Panc1 (cell line): ENCODE measurements around the gene DNASE1L1. TPM values are rescaled to one million over a fixed set of nuclear protein-coding genes. Genes with fewer than 3 reads are reported as not detected.

Experiments used
- ATAC-seq: fragments of 200-7000 bp; cut with Tn5 transposase; 2 replicates; pipeline ENCODE4 v1.9.1; 2020; ENCODE audit warnings: mild to moderate bottlenecking, moderate library complexity
- BruUV-seq: library from RNA; stranded (reverse); fragments of 400-500 nt; replicated peaks from 2 replicates; lab custom pipeline; 2021; lab: Mats Ljungman, UMichigan
- CTCF ChIA-PET: fragments of 300-600 bp; sonication (Branson Sonifier 250); formaldehyde crosslinking; loops from one replicate; lab custom pipeline; 2022; ENCODE audit warnings: antibody characterized with exemption; lab: Charles Lee
- POLR2A ChIA-PET: fragments of 300-600 bp; sonication (Branson Sonifier 250); formaldehyde crosslinking; loops from one replicate; lab custom pipeline; 2022; ENCODE audit warnings: antibody characterized with exemption; lab: Charles Lee
- DNase-seq: peaks from one replicate; pipeline ENCODE4 v3.0.0-alpha.2; 2010; ENCODE audit warnings: low read depth, low spot score
- H3K27ac ChIP-seq: 2 replicates; pipeline ENCODE4 v1.5.1; 2011; ENCODE audit warnings: mild to moderate bottlenecking, low read length, inconsistent platforms
- H3K27me3 ChIP-seq: fragments of 200-500 bp; sonication (Bioruptor generic); 2 replicates; pipeline ENCODE4 v1.6.0; 2014; ENCODE audit warnings: low read length, inconsistent platforms; ENCODE audit not compliant: control insufficient read depth, insufficient read depth
- H3K36me3 ChIP-seq: fragments of 200-500 bp; sonication (Bioruptor generic); 2 replicates; pipeline ENCODE4 v1.5.1; 2014; ENCODE audit warnings: inconsistent platforms, mild to moderate bottlenecking, low read length, moderate library complexity; ENCODE audit not compliant: control insufficient read depth, insufficient read depth
- H3K4me1 ChIP-seq: 2 replicates; pipeline ENCODE4 v1.5.1; 2011; ENCODE audit warnings: inconsistent platforms, mild to moderate bottlenecking, low read length, moderate library complexity; ENCODE audit not compliant: control insufficient read depth, insufficient read depth
- H3K4me3 ChIP-seq, 2 experiments: 2 replicates each; pipeline ENCODE4 v1.5.1; 2011 to 2012; ENCODE audit warnings: low read depth in 2 of 2, low read length in 2 of 2, mild to moderate bottlenecking in 2 of 2, inconsistent platforms in 1 of 2, moderate library complexity in 1 of 2
- H3K9me3 ChIP-seq: fragments of 200-500 bp; sonication (Bioruptor generic); 2 replicates; pipeline ENCODE4 v1.5.1; 2014; ENCODE audit warnings: low read depth, mild to moderate bottlenecking, inconsistent platforms, low read length, moderate library complexity; ENCODE audit not compliant: control insufficient read depth, insufficient read depth
- POLR2AphosphoS5 ChIP-seq: IDR thresholded peaks from 2 replicates; pipeline ENCODE4 v1.6.1; 2012; ENCODE audit warnings: mild to moderate bottlenecking, low read depth, low read length, moderate library complexity
- SIN3A ChIP-seq: IDR thresholded peaks from 2 replicates; pipeline ENCODE4 v1.6.1; 2012; ENCODE audit warnings: low read depth, mild to moderate bottlenecking, low read length, moderate library complexity, borderline replicate concordance; ENCODE audit not compliant: insufficient read depth
- TCF7L2 ChIP-seq: IDR thresholded peaks from 2 replicates; pipeline ENCODE4 v1.6.1; 2011; ENCODE audit warnings: mild to moderate bottlenecking, low read depth, low read length, inconsistent platforms
- in situ Hi-C: cut with HindIII; loops from 2 replicates; pipeline ENCODE4 v1.10.0; 2016; ENCODE audit warnings: low sequenced_read_pairs, low pct_unique_long_range_greater_than_20kb
- intact Hi-C: fragments of 100-400 bp; cut with micrococcal nuclease; formaldehyde crosslinking; loops from one replicate; pipeline ENCODE4 v1.10.0; 2022; ENCODE audit not compliant: unreplicated experiment
- total RNA-seq: library from RNA; stranded (reverse); gene quantifications from one replicate; pipeline ENCODE4 v1.2.1, GENCODE V29; 2021; ENCODE audit not compliant: unreplicated experiment
- TF ChIP-seq, protein P1 (sequence below): fragments of 450-650 bp; IDR thresholded peaks from 2 replicates; pipeline ENCODE4 v1.5.1; 2017; ENCODE audit warnings: mild to moderate bottlenecking
- TF ChIP-seq, protein P2 (sequence below), 2 experiments: IDR thresholded peaks; 2 replicates each; pipeline ENCODE4 v1.6.1; 2011 to 2012; ENCODE audit warnings: low read depth in 2 of 2, control low read depth in 1 of 2, low read length in 1 of 2, mild to moderate bottlenecking in 1 of 2, moderate library complexity in 1 of 2; ENCODE audit not compliant: insufficient read depth in 1 of 2

DNASE1L1 gene
- total RNA-seq, 1 experiment from 2014 or later, result 60.4 TPM

DNA sequence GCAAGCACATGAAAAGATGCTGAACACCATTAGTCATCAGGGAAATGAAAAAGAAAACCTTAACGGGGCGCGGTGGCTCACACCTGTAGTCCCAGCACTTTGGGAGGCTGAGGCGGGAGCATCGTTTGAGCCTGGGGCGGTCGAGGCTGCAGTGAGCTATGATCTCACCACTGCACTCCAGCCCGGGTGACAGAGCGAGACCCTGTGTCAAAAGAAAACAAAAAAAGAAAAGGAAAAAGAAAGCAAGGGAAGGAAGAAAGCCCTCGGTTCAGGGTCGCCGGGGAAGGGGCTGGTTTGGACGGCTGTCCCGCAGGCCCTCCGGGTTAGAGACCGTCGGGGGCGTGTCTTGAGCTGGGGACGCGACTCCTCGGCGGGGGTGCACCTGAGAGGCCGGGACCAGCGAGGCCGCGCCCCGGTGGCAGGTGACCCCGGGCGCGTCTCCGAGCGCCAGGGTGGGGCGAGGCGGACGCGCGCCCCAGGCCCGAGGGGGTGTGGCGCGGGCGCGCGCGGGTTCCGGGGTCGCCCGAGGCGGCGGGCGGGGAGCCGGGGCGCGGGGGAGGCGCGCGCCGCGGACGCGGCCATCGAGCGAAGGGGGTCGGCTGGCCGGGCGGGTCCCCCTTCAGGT lies 48.5 kb upstream of the DNASE1L1 start:
- POLR2A ChIA-PET, result interaction anchor here (0.6 kb wide), 1 partner anchor 270 kb away, joined by 4 read pairs; no protein-coding TSS in a partner anchor
- no TSS peak for BruUV-seq
- peak; percentile 62 for ATAC-seq

DNA sequence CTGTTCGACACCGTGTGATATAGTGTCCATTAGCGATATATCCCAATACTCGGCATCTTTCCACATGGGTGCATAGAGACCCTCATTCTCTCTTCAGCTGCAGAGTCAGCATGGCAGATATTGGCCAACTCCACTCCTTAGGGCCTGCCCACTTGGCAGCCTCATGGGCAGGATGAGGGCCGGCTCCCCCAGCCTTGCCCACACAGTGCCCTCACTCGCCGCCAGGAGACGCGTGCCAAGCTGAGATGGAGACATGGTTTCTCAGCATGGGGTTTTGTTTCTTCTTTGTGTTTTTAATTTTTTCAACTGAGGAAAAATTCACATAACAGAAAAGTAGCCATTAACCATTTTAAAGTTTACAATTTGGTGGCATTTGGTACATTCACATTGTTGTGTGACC lies 43.8 kb upstream of the DNASE1L1 start:
- no peaks in the 10 kb centered on the region for H3K9me3 ChIP-seq
- in situ Hi-C loops, result no loop called here
- DNase-seq (no peak), ATAC-seq (no peak)
- POLR2A ChIA-PET, result no interaction called here
- no peaks in the 10 kb centered on the region for H3K27me3 ChIP-seq
- H3K4me3 ChIP-seq, result no peak overlapping the region
- no peaks in the 10 kb centered on the region for H3K4me1 ChIP-seq
- peaks cover 2% of the 10 kb centered on the region; the same call in 1 of the 2 replicates for H3K36me3 ChIP-seq
- no peak overlapping the region for H3K27ac ChIP-seq
- CTCF ChIA-PET, result no interaction called here
- intact Hi-C loops, result no loop called here
- TF ChIP-seq POLR2AphosphoS5 (no peak), TCF7L2 (no peak), SIN3A (no peak)
- TF ChIP-seq, protein P1, sequence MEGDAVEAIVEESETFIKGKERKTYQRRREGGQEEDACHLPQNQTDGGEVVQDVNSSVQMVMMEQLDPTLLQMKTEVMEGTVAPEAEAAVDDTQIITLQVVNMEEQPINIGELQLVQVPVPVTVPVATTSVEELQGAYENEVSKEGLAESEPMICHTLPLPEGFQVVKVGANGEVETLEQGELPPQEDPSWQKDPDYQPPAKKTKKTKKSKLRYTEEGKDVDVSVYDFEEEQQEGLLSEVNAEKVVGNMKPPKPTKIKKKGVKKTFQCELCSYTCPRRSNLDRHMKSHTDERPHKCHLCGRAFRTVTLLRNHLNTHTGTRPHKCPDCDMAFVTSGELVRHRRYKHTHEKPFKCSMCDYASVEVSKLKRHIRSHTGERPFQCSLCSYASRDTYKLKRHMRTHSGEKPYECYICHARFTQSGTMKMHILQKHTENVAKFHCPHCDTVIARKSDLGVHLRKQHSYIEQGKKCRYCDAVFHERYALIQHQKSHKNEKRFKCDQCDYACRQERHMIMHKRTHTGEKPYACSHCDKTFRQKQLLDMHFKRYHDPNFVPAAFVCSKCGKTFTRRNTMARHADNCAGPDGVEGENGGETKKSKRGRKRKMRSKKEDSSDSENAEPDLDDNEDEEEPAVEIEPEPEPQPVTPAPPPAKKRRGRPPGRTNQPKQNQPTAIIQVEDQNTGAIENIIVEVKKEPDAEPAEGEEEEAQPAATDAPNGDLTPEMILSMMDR, result no peak
- TF ChIP-seq, protein P2, sequence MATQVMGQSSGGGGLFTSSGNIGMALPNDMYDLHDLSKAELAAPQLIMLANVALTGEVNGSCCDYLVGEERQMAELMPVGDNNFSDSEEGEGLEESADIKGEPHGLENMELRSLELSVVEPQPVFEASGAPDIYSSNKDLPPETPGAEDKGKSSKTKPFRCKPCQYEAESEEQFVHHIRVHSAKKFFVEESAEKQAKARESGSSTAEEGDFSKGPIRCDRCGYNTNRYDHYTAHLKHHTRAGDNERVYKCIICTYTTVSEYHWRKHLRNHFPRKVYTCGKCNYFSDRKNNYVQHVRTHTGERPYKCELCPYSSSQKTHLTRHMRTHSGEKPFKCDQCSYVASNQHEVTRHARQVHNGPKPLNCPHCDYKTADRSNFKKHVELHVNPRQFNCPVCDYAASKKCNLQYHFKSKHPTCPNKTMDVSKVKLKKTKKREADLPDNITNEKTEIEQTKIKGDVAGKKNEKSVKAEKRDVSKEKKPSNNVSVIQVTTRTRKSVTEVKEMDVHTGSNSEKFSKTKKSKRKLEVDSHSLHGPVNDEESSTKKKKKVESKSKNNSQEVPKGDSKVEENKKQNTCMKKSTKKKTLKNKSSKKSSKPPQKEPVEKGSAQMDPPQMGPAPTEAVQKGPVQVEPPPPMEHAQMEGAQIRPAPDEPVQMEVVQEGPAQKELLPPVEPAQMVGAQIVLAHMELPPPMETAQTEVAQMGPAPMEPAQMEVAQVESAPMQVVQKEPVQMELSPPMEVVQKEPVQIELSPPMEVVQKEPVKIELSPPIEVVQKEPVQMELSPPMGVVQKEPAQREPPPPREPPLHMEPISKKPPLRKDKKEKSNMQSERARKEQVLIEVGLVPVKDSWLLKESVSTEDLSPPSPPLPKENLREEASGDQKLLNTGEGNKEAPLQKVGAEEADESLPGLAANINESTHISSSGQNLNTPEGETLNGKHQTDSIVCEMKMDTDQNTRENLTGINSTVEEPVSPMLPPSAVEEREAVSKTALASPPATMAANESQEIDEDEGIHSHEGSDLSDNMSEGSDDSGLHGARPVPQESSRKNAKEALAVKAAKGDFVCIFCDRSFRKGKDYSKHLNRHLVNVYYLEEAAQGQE (IDR thresholded peaks at IDR 0.05; ENCODE audit: insufficient read depth in 1 of 2, low read depth in 2 of 2, low read length in 1 of 2), result no peak
- no TSS peak for BruUV-seq

More for the DNA sequence above, 48.5 kb upstream of the DNASE1L1 start:
- Histone ChIP-seq H3K4me1 (peaks cover 5% of the 10 kb centered on the region), H3K27ac (peak overlapping the region; percentile 69), H3K36me3 (no peaks in the 10 kb centered on the region), H3K4me3 (peak overlapping the region; percentile 65 to 78), H3K9me3 (no peaks in the 10 kb centered on the region), H3K27me3 (no peaks in the 10 kb centered on the region)
- CTCF ChIA-PET, result no interaction called here
- in situ Hi-C loops (no loop called here), intact Hi-C loops (no loop called here)
- DNase-seq, result no peak
- TF ChIP-seq, protein P1, result no peak
- TF ChIP-seq TCF7L2 (no peak), SIN3A (0 out of 2 replicates have a peak, but pooled peaks have one; percentile 30), POLR2AphosphoS5 (0 out of 2 replicates have a peak, but pooled peaks have one; percentile 2)
- TF ChIP-seq, protein P2 (IDR thresholded peaks at IDR 0.05; ENCODE audit: insufficient read depth in 1 of 2, low read depth in 2 of 2, low read length in 1 of 2), result no peak
